Activated T-cell treated with anti-CD3 and anti-CD28 coated beads for 24 hours (primary cell): ENCODE data around the gene PPP1R14D.

Experiments
- DNase-seq: peaks from one replicate; pipeline ENCODE4 v3.0.0-alpha.2; 2020; ENCODE audit warnings: low read depth

Gene PPP1R14D

DNA sequence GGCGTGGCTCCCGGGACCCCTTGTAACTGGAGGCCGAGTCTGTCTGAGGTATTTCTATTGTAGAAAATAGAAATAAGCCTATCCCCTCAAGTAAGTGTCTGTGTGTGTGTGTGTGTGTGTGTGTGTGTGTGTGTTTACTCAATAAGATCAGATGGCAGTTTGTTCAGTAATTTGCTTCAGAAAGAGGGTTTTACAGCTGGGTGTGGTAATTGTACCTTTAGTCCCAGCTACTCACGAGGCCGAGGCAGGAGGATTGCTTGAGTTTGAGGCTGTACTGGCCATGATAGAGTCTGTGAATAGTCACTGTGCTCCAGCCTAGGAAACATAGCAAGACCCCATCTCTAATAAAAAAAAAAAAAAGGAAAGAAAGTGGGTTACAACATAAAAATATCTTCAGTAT, 24.0 kb upstream of the PPP1R14D start:
- no peak for DNase-seq

DNA sequence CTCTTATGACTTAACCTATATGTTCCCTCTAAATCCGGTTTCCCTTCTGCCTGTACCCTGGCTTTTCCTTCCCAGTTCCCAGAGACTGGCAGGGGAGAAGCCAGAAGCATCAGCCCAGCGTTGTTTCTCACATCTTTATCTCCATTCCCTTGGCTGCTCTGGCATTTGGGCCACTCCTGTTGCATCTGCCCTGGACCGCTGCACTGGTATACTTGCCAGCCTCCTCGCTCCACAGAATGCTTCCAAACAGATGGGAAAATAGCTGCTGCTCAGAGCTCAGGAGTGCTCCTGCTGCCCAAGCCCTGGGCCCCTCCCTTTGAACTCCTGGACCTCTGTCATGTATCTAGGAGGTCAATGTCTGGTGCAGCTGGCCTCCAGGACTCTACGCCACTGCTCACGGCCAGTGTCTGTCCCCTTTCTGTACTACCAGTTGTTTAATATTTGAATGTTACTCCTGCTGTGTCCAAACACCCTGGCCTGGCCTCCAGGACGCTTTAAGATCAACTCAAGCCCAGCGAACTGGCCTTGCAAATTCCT, 22.1 kb upstream of the PPP1R14D start:
- no peak for DNase-seq

DNA sequence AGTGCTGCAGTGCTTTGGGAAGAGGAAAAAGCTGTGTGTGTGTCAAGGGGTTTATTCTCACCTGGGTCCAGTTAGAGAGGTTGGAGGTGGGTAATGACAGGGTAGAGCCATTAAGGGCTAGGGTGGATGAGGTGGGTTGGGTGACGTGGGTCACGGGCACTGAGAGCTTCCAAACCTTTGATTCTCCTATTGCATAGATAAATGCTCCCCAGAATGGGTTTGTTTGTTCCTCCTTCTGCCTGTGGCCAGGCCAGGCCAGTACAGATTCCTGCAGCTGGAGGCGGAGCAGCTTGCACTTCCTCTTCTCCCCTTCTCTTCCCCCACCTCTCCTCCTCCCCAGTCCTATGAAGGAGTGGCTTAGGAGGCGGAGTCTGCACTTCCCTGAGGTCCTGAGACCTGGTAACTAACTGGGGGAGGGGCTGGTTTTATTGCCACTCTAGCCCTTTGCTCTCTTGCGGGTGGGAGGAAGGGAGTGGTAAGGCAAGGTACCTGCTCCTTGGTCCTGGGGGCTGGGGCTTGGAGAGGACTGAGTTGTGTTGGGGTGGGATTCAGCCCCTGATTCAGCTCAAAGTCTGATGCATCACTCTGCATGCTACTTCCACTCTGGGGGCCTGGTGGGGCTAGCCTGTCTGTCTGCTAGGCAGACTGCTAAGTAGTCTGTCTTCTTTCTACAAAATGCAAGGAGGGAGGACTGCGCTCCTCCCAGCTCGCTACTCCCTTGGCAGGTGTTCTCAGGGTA, 18.9 kb upstream of the PPP1R14D start:
- no peak for DNase-seq

DNA sequence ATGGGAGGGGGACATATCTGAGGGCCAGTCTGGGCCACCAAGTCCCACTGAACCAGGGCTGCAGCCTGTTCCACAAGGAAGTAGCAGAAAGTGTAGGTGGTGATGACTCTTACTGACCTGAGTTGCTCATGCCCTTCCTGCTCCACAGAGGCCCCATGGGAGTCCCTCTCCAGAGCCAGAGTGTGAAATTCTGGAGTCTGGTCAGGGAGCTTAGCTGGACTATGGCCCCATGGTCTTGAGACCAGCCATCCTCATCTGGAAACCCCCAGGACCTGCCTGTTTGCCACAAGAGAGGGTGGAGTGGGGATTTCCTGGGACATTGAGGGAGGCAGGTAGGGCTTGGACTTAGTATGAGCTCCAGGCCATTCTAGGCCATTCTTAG, 18.3 kb upstream of the PPP1R14D start:
- no peak for DNase-seq

DNA sequence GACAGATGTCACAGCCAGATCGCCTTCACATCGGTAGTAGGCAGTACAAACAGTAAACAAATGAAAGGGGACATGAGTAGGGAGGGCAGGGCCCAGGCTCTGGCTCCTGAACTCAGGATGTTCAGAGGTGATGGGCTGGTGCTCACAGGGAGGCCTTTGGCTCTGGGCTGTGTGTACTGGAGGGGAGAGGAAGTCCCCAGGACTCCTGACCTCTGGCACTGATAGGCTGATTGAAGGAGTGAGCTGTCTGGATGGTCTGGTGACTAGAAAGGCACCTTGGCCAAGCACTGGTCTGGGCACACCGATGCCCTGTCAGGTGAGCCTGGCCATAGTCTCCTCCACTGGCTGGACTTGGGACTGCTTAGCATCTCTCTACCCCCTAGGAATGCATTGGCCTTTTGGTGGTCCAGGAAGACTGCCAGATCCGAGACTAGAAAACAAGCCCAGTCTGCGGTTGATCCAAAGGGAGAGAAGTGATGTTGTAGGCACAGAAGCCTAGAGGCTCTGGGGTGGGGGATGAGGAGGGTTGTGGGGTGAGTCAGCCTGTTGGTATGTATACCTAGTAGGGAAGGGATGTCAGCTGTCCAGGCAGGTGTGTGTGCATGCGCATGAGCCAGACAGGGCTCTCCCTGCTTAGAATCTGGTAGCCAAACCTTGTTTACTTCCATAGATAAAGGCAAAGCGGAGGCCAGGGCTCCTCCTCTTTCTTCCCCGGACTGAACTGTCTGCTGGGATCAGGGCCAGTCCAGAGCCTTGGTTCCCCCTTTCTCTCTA, 17.2 kb upstream of the PPP1R14D start:
- no peak for DNase-seq

DNA sequence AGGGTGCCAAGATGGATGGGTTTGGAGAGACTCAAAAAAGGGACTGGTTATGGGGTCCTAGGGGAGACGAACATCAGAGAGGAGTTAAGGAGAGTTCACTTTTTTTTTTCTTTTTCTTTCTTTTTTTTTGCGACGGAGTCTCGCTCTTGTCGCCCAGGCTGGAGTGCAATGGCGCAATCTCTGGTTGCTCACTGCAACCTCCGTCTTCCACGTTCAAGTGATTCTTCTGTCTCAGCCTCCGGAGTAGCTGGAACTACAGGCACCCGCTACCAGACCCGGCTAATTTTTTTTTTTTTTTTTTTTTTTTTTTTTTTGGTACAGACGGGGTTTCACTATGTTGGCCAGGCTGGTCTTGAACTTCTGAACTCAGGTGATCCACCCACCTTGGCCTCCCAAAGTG, 16.5 kb upstream of the PPP1R14D start:
- no peak for DNase-seq

DNA sequence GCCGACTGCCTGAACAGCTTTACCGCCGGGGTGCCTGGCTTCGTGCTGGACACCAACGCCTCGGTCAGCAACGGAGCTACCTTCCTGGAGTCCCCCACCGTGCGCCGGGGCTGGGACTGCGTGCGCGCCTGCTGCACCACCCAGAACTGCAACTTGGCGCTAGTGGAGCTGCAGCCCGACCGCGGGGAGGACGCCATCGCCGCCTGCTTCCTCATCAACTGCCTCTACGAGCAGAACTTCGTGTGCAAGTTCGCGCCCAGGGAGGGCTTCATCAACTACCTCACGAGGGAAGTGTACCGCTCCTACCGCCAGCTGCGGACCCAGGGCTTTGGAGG, 16.2 kb upstream of the PPP1R14D start:
- peak; percentile 11 for DNase-seq

DNA sequence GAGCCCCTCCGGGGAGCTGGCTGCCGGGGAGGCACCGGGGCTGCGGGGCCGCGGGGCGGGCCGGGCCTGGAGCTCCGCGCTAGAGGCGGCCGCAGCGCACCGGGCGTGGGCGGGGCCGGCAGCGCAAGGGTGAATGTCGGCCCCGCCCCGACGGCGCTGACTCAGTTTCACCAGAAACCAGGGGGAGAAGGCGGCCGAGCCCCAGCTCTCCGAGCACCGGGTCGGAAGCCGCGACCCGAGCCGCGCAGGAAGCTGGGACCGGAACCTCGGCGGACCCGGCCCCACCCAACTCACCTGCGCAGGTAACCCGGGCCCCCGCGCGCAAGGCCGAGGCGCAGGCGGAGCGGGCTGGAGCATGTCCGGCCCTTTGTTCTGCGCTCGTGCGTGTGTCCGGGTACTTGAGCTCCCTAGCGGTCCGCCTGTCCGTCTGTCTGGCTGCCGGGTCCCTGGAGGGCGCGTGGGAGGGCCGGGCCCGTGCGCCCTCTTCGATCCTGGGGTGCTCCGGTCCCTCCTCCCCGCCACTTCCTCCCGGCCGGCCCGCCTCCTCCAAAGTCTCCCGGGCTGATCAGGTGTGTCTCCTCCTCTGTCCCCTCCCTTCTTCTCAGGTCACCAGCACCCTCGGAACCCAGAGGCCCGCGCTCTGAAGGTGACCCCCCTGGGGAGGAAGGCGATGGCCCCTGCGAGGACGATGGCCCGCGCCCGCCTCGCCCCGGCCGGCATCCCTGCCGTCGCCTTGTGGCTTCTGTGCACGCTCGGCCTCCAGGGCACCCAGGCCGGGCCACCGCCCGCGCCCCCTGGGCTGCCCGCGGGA, 15.6 kb upstream of the PPP1R14D start, which contains the start of gene SPINT1:
Gene SPINT1 (plus strand): TSS at position 164 of the 811 bp plus-strand sequence. CDS start 507 bp downstream, at position 671.
- DNase-seq: peak; percentile 68

DNA sequence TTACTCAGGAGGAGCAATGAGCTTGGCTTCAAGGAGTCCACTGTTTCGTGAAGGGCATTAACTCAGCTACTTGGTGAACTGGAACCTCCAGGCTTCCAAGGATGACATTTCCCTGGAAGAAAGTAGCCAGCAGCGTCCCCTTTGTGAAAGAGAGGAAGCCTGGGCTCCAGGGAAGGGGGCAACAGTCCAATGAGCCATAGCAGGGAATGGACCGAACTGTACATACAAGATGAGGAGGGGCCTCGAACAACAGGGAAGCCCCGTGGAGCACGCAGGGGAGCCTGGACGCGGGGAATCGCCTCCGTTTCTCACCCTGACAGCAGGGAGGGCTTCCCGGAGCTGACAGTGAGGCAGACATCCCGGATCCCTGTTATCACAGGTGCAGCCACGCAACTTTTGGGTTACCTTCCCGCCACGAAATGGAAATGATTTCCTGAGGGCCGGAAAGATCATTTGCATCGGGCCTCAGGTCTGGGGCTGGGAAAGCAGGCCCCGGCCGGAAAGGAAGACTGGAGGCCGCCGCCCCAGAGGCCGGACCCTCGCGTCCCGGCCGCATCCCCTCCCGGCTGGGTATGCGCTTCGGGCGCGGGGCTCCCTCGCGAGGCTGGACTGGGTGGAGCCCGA, 14.9 kb upstream of the PPP1R14D start:
- no peak for DNase-seq

DNA sequence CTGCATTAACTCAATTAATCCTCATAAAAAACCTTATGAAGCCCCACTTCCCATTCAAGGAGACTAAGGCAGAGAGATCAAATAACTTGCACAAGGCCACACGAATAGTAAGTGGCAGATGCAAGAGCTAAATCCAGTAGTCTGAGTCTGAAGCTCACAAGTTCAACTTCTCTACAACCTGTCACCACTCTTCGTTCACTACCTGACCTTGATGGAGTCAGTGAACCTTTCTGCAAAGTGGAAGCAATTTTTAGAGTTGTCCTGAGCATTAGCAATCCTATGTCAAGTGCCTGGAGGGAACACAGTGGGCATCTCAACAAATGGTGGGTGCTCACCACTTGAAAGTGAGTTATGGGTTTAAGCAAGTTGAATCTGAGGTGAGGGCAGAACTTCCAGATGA, 13.2 kb upstream of the PPP1R14D start:
- no peak for DNase-seq

DNA sequence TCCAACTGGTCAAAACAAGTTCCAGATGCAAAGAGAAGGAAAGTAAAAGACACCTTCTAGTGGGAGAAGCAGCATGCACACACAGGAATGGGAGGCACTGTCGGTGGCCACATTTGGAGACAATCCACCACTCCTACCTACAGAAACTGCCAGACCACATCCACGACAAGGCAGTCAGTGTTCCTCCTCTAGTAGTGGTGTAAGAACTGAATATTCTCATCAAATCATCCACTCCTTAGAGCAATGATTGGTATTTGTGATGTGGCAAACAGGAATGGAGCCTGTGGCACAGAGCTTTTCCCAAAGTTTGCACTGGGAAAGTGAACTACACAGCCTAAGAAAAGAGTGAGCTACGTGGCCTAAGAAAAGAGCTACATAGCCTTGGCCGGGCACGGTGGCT, 10.2 kb upstream of the PPP1R14D start:
- no peak for DNase-seq

DNA sequence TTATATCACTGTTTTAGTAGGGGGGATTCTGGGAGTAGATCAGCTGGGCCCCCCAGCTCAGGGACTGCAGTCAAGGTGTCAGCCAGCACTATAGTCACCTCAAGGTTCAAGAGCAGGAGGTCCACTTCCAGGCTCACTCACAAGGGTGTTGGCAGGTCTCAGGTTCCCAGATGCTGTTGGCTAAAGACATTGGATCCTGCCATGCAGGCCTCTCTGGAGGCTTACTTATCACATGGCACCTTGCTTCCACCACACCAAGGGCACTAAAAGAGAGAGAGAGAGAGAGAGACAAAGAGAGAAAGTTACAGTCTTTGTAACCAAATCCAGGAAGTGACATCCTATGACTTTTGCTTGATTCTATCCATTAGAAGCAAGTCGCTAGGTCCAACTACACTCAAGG, 7.5 kb upstream of the PPP1R14D start:
- no peak for DNase-seq

DNA sequence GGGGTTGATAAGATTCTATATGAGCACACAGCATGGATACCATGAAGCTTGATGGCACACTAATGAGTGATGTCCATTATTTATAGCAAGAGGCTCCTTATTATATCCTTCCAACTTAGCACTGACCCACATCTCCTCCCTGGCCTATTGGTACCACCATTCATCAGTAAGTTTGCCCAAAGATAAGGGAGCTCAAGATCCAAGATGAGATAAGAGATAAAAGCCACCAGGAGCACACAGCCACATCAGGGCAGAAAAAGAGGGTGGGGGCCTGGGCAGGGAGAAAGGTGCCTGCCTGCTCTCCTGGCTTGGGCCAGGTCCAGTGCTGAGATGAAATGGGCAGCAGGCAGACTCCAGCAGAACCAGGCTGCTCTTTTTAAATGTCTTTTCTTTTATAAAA, 4.4 kb upstream of the PPP1R14D start:
- no peak for DNase-seq

DNA sequence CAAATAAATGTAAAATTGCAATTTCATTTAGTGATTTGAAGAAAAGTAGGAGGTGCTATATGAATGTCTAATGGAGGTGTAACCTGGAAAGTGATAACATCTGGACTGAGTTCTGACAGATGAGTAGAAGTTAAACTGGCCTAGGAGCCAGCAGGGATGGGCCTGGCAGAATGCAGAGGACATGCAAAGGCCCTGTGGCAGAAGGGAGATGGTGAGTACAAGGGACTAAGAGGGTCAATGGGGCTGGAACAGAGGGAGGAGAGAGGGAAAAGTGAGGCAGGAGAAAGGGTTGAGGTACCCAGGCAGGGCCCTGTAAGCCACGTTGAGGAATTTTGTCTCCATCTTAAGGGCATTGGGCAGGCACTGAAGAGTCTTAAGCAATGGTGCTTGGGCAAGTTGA, 3.4 kb upstream of the PPP1R14D start:
- DNase-seq: no peak

DNA sequence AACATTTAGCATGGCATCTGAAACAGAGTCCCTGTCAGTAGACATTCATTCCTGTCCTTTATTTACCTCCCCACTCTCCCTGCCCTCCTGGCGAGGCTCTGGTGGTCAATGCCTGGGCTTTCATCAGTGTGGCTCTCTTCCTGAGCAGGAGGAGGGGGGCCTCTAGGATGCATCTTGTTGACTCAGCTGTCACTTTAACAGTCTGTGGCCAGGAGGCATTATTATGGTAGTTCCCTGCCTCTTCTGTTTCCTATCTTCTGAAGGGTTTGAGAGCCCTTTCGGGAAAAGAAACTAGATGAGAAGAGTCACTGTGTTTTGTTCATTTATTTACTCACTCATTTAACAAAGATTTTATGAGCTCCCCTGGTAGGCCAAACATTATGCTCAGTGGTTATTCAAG, 2.4 kb upstream of the PPP1R14D start:
- DNase-seq: no peak

DNA sequence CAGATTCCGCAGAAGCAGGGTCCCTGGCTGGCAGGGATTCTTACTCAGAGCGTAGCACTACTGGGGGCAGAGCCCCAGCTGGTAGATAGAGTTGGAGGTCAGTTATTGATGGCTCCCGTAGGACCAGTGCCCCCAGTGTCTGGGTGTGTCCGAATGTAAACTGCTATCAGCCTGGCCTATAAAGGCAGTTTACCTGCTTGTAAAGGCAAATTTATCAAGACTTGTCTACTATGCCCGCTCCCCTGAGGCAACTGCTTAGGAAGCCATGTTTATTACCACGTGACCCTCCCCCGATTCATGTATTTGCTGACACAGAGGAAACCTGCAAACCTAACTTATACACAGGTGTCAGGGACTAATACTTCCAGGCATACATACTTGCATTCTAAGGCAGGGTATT, 607 bp upstream of the PPP1R14D start:
- DNase-seq: no peak

DNA sequence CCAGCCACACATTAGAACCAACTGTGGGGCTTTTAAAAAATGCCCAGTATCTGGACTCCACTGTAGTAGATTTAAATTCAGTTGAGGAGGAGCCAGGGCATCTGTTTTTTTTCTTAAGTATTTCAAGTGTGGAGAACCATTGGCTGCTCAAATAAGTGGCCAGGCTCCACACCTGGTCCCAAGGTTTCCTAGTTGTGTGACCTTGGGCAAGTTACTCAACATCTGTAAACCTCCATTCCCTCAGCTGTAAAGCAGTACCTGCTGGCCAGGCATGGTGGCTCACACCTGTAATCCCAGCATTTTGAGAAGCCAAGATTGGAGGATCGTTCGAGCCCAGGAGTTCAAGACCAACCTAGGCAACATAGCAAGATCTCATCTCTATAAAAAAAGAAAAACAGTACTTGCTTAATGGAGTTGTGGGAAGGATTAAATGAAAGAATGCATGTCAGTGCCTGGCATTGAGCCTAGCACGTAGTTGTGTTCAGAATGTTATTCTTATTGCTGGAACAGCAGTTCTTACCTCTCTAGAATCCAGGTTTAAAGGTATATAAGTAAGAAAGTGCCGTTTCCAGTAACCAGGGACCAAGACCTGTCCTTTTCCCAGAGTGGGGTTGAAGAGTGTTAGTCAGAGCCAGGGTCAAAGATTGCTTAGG, 2.0 kb downstream of the PPP1R14D start:
- no peak for DNase-seq

DNA sequence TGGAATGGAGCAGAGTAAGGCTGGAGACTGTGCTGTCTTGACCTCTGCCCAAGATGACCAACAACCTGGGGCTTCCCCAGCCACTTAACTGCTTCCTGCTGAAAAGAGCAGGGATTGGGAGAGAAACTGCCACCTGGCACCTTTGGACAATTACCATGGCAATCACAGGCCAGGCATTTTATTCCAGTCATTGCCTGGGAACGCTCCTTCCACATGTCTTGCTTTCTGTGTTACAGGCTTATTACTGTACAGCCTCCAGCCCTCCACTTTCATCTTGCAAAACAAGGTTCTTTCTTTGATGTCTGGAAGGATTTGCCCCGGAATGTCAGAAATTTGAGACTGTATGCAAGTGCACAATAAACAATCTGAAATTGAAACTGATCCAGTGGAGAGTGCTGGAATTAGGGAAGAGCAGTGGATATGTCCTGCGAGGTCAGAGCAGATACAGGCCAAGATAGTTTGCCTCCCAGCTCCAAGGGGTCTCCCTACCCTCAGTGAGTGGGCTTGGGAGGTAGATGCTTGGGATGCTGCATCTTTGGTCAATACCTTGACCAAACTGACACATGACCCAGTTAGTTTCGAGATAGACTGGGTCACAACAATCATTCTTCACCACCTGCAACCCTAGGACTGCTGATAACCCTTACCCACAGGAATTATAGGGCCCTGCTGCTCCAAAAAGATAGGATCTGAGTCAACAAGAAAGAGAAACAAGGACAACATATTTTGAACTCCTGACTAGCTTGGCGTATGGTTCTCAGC, 2.7 kb downstream of the PPP1R14D start:
- no peak for DNase-seq

DNA sequence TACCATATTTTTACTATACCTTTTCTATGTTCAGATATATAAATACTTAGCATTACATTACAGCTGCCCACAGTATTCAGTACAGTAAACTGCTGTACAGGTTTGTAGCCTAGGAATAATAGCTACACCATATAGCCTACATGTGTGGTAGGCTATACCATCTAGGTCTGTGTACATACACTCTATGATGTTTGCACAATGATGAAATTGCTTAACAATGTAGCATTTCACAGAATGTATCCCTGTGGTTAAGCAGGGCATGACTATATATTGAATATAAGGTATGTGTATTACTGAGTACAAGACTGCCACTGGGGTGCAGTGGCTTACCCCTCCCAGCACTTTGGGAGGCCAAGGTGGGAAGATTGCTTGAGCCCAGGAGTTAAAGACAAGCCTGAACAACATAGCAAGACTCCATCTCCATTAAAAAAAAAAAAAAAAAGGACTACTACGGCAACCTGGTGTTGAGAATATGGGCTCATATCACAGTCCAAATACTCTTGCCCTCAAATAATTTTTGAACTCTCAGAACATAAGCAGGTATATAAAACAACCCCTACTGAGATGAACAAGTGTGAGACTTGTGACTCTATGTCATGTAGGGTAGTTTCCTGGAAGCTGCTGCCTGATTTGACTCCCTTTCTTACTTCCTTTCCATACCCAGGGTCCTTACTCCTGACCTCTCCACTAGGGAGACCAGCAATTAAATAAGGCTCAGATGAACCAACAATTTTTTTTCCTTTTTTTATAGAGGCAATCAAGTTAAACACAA, 4.8 kb downstream of the PPP1R14D start:
- DNase-seq: no peak

DNA sequence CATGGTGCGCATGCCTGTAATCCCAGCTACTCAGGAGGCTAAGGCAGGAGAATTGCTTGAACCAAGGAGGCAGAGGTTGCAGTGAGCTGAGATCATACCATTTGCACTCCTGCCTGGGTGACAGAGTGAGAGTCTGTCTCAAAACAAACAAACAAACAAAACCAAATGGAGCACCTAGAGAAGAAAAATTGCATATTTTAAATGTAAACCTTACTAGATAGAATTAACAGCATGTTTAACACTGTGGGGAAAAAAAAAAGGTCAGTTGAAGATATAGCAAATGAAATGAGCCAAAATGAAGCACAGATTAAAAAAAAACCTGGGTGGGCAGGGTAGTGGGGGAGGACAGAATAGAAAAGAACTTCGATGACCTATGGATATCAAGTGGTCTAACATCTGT, 7.3 kb downstream of the PPP1R14D start:
- DNase-seq: no peak
